ENCODE measurements around the gene IGLL1. TPM values are rescaled to one million over a fixed set of nuclear protein-coding genes. Genes with fewer than 3 reads are reported as not detected.
"Not testable (repeated sequence)": the region's sequence is repeated elsewhere in the genome, so short reads cannot be mapped to it uniquely, and the experiment has no call there.

IGLL1 gene
- total RNA-seq, 5 donors from 2014 or later (not counting 1 experiment from before 2014, with no cell fraction given), result 0.30 to 0.64 TPM; not detected in 3

GRCh38 chr22:23537416-23537815 is 42.7 kb downstream of the IGLL1 start:
- ATAC-seq (replicated peaks in 1 of 4), result no peak
- H3K36me3 Mint-ChIP-seq, result no peaks in the 10 kb centered on the region

GRCh38 chr22:23536821-23537345 is 43.2 kb downstream of the IGLL1 start:
- DNase-seq, result no peak
- Mint-ChIP-seq H3K27me3 (peaks cover under 1 to 7% of the 10 kb centered on the region in 2 donors), H3K4me3 (no peak overlapping the region), H3K9me3 (no peaks in the 10 kb centered on the region), H3K36me3 (no peaks in the 10 kb centered on the region), H3K27ac (no peak overlapping the region), H3K4me1 (peaks cover 2 to 12% (median 9%) of the 10 kb centered on the region in 3 donors)
- ATAC-seq (replicated peaks in 1 of 4), result no peak
- 83% methylated on average over 2 of the region's 17 CpGs for WGBS (ENCODE audit: insufficient coverage)
- Histone ChIP-seq H3K9me3 (no peaks in the 10 kb centered on the region), H3K36me3 (ENCODE audit: control insufficient read depth in 2 of 2, extremely low read depth in 1 of 2, insufficient read depth in 1 of 2, low read length in 1 of 2) (no peaks in the 10 kb centered on the region), H3K4me1 (ENCODE audit: control insufficient read depth in 1 of 2, extremely low read depth in 1 of 2, insufficient read depth in 2 of 2, low read length in 2 of 2) (peaks cover 0 to 4% of the 10 kb centered on the region in 2 experiments), H3K27me3 (replicated peaks in 1 of 2; ENCODE audit: control insufficient read depth in 2 of 2, extremely low read depth in 1 of 2, insufficient read depth in 2 of 2, low read length in 1 of 2) (peaks cover 0 to 8% of the 10 kb centered on the region in 2 experiments), H3K4me3 (ENCODE audit: control insufficient read depth in 1 of 2, extremely low read depth in 1 of 2, low read length in 1 of 2) (no peak overlapping the region), H3K27ac (ENCODE audit: low read length) (no peak overlapping the region)
- POLR2A ChIA-PET, result no interaction called here
- CTCF ChIA-PET, result no interaction called here

More at GRCh38 chr22:23537416-23537815, 42.7 kb downstream of the IGLL1 start:
- H3K36me3 ChIP-seq (ENCODE audit: control insufficient read depth in 2 of 2, extremely low read depth in 1 of 2, insufficient read depth in 1 of 2, low read length in 1 of 2), result no peaks in the 10 kb centered on the region
- peaks cover 0 to 4% of the 10 kb centered on the region in 2 experiments for H3K4me1 ChIP-seq (ENCODE audit: control insufficient read depth in 1 of 2, extremely low read depth in 1 of 2, insufficient read depth in 2 of 2, low read length in 2 of 2)
- Mint-ChIP-seq H3K27me3 (peaks cover 0 to 7% of the 10 kb centered on the region in 2 donors), H3K4me3 (no peak overlapping the region), H3K4me1 (peaks cover 2 to 12% (median 9%) of the 10 kb centered on the region in 3 donors), H3K27ac (no peak overlapping the region), H3K9me3 (no peaks in the 10 kb centered on the region)
- DNase-seq, result no peak
- H3K4me3 ChIP-seq (ENCODE audit: control insufficient read depth in 1 of 2, extremely low read depth in 1 of 2, low read length in 1 of 2), result no peak overlapping the region
- POLR2A ChIA-PET, result no interaction called here
- H3K9me3 ChIP-seq, result no peaks in the 10 kb centered on the region
- CTCF ChIA-PET, result no interaction called here
- H3K27ac ChIP-seq (ENCODE audit: low read length), result no peak overlapping the region
- 49% methylated on average over 6 of the region's 11 CpGs for WGBS (ENCODE audit: insufficient coverage)
- H3K27me3 ChIP-seq (replicated peaks in 1 of 2; ENCODE audit: control insufficient read depth in 2 of 2, extremely low read depth in 1 of 2, insufficient read depth in 2 of 2, low read length in 1 of 2), result peaks cover 0 to 3% of the 10 kb centered on the region in 2 experiments

GRCh38 chr22:23535790-23536661 is 44.1 kb downstream of the IGLL1 start:
- H3K4me3 Mint-ChIP-seq; POLR2A ChIA-PET; H3K27ac ChIP-seq (ENCODE audit: low read length); DNase-seq; CTCF ChIA-PET; H3K36me3 Mint-ChIP-seq; H3K9me3 ChIP-seq; H3K36me3 ChIP-seq (ENCODE audit: control insufficient read depth in 2 of 2, extremely low read depth in 1 of 2, insufficient read depth in 1 of 2, low read length in 1 of 2); ATAC-seq (replicated peaks in 1 of 4); H3K9me3 Mint-ChIP-seq; H3K27me3 Mint-ChIP-seq; H3K4me3 ChIP-seq (ENCODE audit: control insufficient read depth in 1 of 2, extremely low read depth in 1 of 2, low read length in 1 of 2); H3K4me1 ChIP-seq (ENCODE audit: control insufficient read depth in 1 of 2, extremely low read depth in 1 of 2, insufficient read depth in 2 of 2, low read length in 2 of 2); H3K27ac Mint-ChIP-seq: not testable (repeated sequence)
- H3K27me3 ChIP-seq (replicated peaks in 1 of 2; ENCODE audit: control insufficient read depth in 2 of 2, extremely low read depth in 1 of 2, insufficient read depth in 2 of 2, low read length in 1 of 2), result peaks cover 0 to 16% of the 10 kb centered on the region in 2 experiments
- peaks cover 2 to 12% (median 9%) of the 10 kb centered on the region in 3 donors for H3K4me1 Mint-ChIP-seq
- 52% methylated on average over 2 of the region's 5 CpGs for WGBS (ENCODE audit: insufficient coverage)

GRCh38 chr22:23534851-23535717 is 45.0 kb downstream of the IGLL1 start:
- POLR2A ChIA-PET, result no interaction called here

GRCh38 chr22:23534201-23534850 is 45.8 kb downstream of the IGLL1 start:
- peaks cover 1 to 6% (median 5%) of the 10 kb centered on the region in 3 donors for H3K4me1 Mint-ChIP-seq

More at GRCh38 chr22:23534851-23535717, 45.0 kb downstream of the IGLL1 start:
- Histone ChIP-seq H3K36me3 (ENCODE audit: control insufficient read depth in 2 of 2, extremely low read depth in 1 of 2, insufficient read depth in 1 of 2, low read length in 1 of 2) (no peaks in the 10 kb centered on the region), H3K4me1 (ENCODE audit: control insufficient read depth in 1 of 2, extremely low read depth in 1 of 2, insufficient read depth in 2 of 2, low read length in 2 of 2) (peaks cover 0 to 4% of the 10 kb centered on the region in 2 experiments), H3K9me3 (no peaks in the 10 kb centered on the region), H3K4me3 (ENCODE audit: control insufficient read depth in 1 of 2, extremely low read depth in 1 of 2, low read length in 1 of 2) (no peak overlapping the region), H3K27ac (ENCODE audit: low read length) (no peak overlapping the region), H3K27me3 (replicated peaks in 1 of 2; ENCODE audit: control insufficient read depth in 2 of 2, extremely low read depth in 1 of 2, insufficient read depth in 2 of 2, low read length in 1 of 2) (peaks cover 0 to 25% of the 10 kb centered on the region in 2 experiments)
- peaks cover 4 to 10% of the 10 kb centered on the region in 2 donors for H3K27me3 Mint-ChIP-seq
- WGBS (ENCODE audit: insufficient coverage), result 87% methylated on average over 18 of the region's 29 CpGs
- H3K4me3 Mint-ChIP-seq, result no peak overlapping the region
- peaks cover 2 to 12% (median 9%) of the 10 kb centered on the region in 3 donors for H3K4me1 Mint-ChIP-seq
- DNase-seq (no peak), ATAC-seq (replicated peaks in 1 of 4) (no peak)
- no peaks in the 10 kb centered on the region for H3K36me3 Mint-ChIP-seq
- H3K27ac Mint-ChIP-seq, result no peak overlapping the region
- no peaks in the 10 kb centered on the region for H3K9me3 Mint-ChIP-seq
- CTCF ChIA-PET, result no interaction called here

GRCh38 chr22:23533771-23534191 is 46.3 kb downstream of the IGLL1 start:
- Histone ChIP-seq H3K36me3 (ENCODE audit: control insufficient read depth in 2 of 2, extremely low read depth in 1 of 2, insufficient read depth in 1 of 2, low read length in 1 of 2) (no peaks in the 10 kb centered on the region), H3K4me3 (ENCODE audit: control insufficient read depth in 1 of 2, extremely low read depth in 1 of 2, low read length in 1 of 2) (no peak overlapping the region), H3K4me1 (ENCODE audit: control insufficient read depth in 1 of 2, extremely low read depth in 1 of 2, insufficient read depth in 2 of 2, low read length in 2 of 2) (no peaks in the 10 kb centered on the region), H3K27me3 (replicated peaks in 1 of 2; ENCODE audit: control insufficient read depth in 2 of 2, extremely low read depth in 1 of 2, insufficient read depth in 2 of 2, low read length in 1 of 2) (peaks cover 0 to 36% of the 10 kb centered on the region in 2 experiments), H3K27ac (ENCODE audit: low read length) (no peak overlapping the region), H3K9me3 (no peaks in the 10 kb centered on the region)
- peaks cover 4 to 15% of the 10 kb centered on the region in 2 donors for H3K27me3 Mint-ChIP-seq
- H3K36me3 Mint-ChIP-seq, result no peaks in the 10 kb centered on the region
- ATAC-seq (replicated peaks in 1 of 4) (no peak), DNase-seq (no peak)
- no peaks in the 10 kb centered on the region for H3K9me3 Mint-ChIP-seq
- ChIA-PET POLR2A (no interaction called here), CTCF (no interaction called here)
- H3K27ac Mint-ChIP-seq, result no peak overlapping the region
- H3K4me1 Mint-ChIP-seq, result peaks cover 0 to under 1% (median 0%) of the 10 kb centered on the region in 3 donors
- 77% methylated on average over 5 of the region's 8 CpGs for WGBS (ENCODE audit: insufficient coverage)
- H3K4me3 Mint-ChIP-seq, result no peak overlapping the region

More at GRCh38 chr22:23534201-23534850, 45.8 kb downstream of the IGLL1 start:
- CTCF ChIA-PET, result no interaction called here
- H3K27me3 ChIP-seq (replicated peaks in 1 of 2; ENCODE audit: control insufficient read depth in 2 of 2, extremely low read depth in 1 of 2, insufficient read depth in 2 of 2, low read length in 1 of 2), result peaks cover 0 to 33% of the 10 kb centered on the region in 2 experiments
- 73% methylated on average over 6 of the region's 10 CpGs for WGBS (ENCODE audit: insufficient coverage)
- no peak overlapping the region for H3K27ac Mint-ChIP-seq
- DNase-seq (no peak), ATAC-seq (replicated peaks in 1 of 4) (no peak)
- H3K4me3 Mint-ChIP-seq, result no peak overlapping the region
- H3K27me3 Mint-ChIP-seq, result peaks cover 4 to 11% of the 10 kb centered on the region in 2 donors
- no peaks in the 10 kb centered on the region for H3K9me3 ChIP-seq
- H3K36me3 Mint-ChIP-seq, result no peaks in the 10 kb centered on the region
- no peaks in the 10 kb centered on the region for H3K4me1 ChIP-seq (ENCODE audit: control insufficient read depth in 1 of 2, extremely low read depth in 1 of 2, insufficient read depth in 2 of 2, low read length in 2 of 2)
- no peak overlapping the region for H3K4me3 ChIP-seq (ENCODE audit: control insufficient read depth in 1 of 2, extremely low read depth in 1 of 2, low read length in 1 of 2)
- POLR2A ChIA-PET, result no interaction called here
- H3K36me3 ChIP-seq (ENCODE audit: control insufficient read depth in 2 of 2, extremely low read depth in 1 of 2, insufficient read depth in 1 of 2, low read length in 1 of 2), result no peaks in the 10 kb centered on the region
- no peaks in the 10 kb centered on the region for H3K9me3 Mint-ChIP-seq
- H3K27ac ChIP-seq (ENCODE audit: low read length), result no peak overlapping the region
